BJ (cell line): ENCODE results near the gene UNC79. TPM values are rescaled to one million over a fixed set of nuclear protein-coding genes. Genes with fewer than 3 reads are reported as not detected.

Experiments used
- CTCF ChIA-PET: fragments of 350-600 bp; formaldehyde crosslinking; extraction: SDS; loops from one replicate; lab custom pipeline; 2021; ENCODE audit warnings: antibody characterized with exemption, inconsistent platforms; lab: Yijun Ruan, JAX
- POLR2A ChIA-PET: fragments of 300-600 bp; sonication (Branson Sonifier 250); formaldehyde crosslinking; extraction: SDS; loops from one replicate; lab custom pipeline; 2021; ENCODE audit warnings: antibody characterized with exemption; lab: Charles Lee
- DNase-seq: peaks from one replicate; pipeline ENCODE4 v3.0.0-alpha.2; 2011; ENCODE audit warnings: low read depth
- H3K27me3 ChIP-seq: 2 replicates; pipeline ENCODE4 v1.6.0; 2011; ENCODE audit warnings: low read length; ENCODE audit not compliant: control insufficient read depth, insufficient read depth
- H3K36me3 ChIP-seq: 2 replicates; pipeline ENCODE4 v1.5.1; 2011; ENCODE audit warnings: low read length; ENCODE audit not compliant: control insufficient read depth, insufficient read depth
- H3K4me3 ChIP-seq: 2 replicates; pipeline ENCODE4 v1.5.1; 2011; ENCODE audit warnings: low read depth, mild to moderate bottlenecking, control low read depth, low read length
- polyA plus RNA-seq: library from polyadenylated mRNA; depleted of rRNA; stranded (reverse); fragments of >200 nt; gene quantifications from 2 replicates; pipeline ENCODE4 v1.2.3, GENCODE V29; 2011; rRNA removed
- small RNA-seq: library from RNA; depleted of rRNA; stranded (forward); fragments of <200 nt; gene quantifications from one replicate; pipeline ENCODE3, GENCODE V24; 2012; ENCODE audit warnings: low replicate concordance, low read depth; ENCODE audit not compliant: insufficient read length
- TF ChIP-seq, protein P1 (sequence below): IDR thresholded peaks from 2 replicates; pipeline ENCODE4 v1.5.1; 2011; ENCODE audit warnings: low read depth, mild to moderate bottlenecking, control low read depth, inconsistent platforms, low read length, moderate library complexity; ENCODE audit not compliant: insufficient read depth

The UNC79 gene
- polyA plus RNA-seq, 1 experiment = 0.04 TPM

DNA sequence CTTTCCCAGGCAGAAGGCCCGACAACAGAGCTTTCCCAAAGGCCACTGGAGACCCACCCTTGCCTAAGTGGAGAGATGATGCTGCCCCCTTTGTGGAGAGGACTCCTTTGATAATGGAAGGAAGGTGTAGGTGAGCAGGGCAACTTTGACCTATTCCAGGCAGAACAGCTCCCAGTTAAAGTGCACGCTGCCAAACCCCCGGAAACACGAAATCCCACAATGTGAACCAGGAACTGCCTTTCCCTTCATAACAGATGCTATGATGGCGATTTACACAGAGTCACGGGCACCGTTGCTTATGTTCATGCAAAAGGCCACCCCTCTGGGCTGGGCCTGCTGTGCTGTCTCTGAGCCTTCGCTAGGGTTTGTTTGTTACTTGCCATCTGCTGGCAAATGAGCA, 322.9 kb downstream of the UNC79 start:
- Histone ChIP-seq H3K4me3 (no peak overlapping the region), H3K36me3 (no peaks in the 10 kb centered on the region), H3K27me3 (no peaks in the 10 kb centered on the region)
- DNase-seq = no peak
- CTCF ChIA-PET = interaction anchor here (0.7 kb wide), 1 partner anchor 94 kb away, joined by 3 read pairs; no protein-coding TSS in a partner anchor
- POLR2A ChIA-PET = no interaction called here
- TF ChIP-seq, protein P1, sequence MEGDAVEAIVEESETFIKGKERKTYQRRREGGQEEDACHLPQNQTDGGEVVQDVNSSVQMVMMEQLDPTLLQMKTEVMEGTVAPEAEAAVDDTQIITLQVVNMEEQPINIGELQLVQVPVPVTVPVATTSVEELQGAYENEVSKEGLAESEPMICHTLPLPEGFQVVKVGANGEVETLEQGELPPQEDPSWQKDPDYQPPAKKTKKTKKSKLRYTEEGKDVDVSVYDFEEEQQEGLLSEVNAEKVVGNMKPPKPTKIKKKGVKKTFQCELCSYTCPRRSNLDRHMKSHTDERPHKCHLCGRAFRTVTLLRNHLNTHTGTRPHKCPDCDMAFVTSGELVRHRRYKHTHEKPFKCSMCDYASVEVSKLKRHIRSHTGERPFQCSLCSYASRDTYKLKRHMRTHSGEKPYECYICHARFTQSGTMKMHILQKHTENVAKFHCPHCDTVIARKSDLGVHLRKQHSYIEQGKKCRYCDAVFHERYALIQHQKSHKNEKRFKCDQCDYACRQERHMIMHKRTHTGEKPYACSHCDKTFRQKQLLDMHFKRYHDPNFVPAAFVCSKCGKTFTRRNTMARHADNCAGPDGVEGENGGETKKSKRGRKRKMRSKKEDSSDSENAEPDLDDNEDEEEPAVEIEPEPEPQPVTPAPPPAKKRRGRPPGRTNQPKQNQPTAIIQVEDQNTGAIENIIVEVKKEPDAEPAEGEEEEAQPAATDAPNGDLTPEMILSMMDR = no peak

DNA sequence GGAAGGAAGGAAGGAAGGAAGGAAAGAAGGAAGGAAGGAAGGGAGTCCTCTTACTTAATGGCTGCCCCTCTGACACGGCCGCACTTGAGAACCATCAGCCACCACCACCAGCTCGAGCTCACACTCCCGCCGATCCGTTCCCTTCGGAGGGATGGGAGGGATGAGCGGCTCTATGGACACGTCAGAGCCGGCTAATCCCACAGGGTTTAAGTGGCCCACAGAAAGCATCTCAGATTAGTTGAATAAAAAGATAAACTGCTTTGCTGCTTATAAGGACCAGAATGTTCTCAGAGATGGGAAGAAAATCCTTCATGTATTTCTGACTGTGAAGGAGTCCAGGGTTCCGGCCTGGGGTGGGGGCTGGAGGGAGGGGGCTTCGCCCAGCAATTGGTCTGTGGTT, 326.5 kb downstream of the UNC79 start:
- POLR2A ChIA-PET = no interaction called here
- TF ChIP-seq, protein P1 = no peak

More for the DNA sequence above, 326.5 kb downstream of the UNC79 start:
- CTCF ChIA-PET = no interaction called here
- DNase-seq = no peak
- Histone ChIP-seq H3K36me3 (no peaks in the 10 kb centered on the region), H3K27me3 (no peaks in the 10 kb centered on the region), H3K4me3 (no peak overlapping the region)

Small RNA genes lying within 50 kb of the gene (small RNA-seq; reads per million reads assigned to genes)
- not detected for gene RF00019
- gene RF02271 = not detected
- gene RNU6-1258P = not detected

Other genes starting within 250 kb of the UNC79 start
- 15.5 and 20.0 TPM in 2 replicates for gene MOAP1, start 246.0 kb upstream of the UNC79 start, polyA plus RNA-seq
- 6.8 and 12.8 TPM in 2 replicates for gene LYSET, start 245.6 kb upstream of the UNC79 start, polyA plus RNA-seq
- gene GON7, start 223.9 kb upstream of the UNC79 start, polyA plus RNA-seq = 4.5 and 7.7 TPM in 2 replicates
- gene UBR7, start 223.7 kb upstream of the UNC79 start, polyA plus RNA-seq = 25.4 and 30.3 TPM in 2 replicates
- gene BTBD7, start 97.9 kb upstream of the UNC79 start, polyA plus RNA-seq = 17.7 and 18.2 TPM in 2 replicates
- not detected in 2 replicates for gene COX8C, start 83.8 kb upstream of the UNC79 start, polyA plus RNA-seq